CD14-positive monocyte (primary cell): ENCODE data around the gene IL3. TPM values are rescaled to one million over a fixed set of nuclear protein-coding genes. Genes with fewer than 3 reads are reported as not detected.

ENCODE experiments used
- DNase-seq, 3 donors: peaks; one replicate each; pipeline ENCODE4 v3.0.0-alpha.2; 2011 to 2022
- H2AFZ ChIP-seq: 2 replicates; pipeline ENCODE4 v1.6.0; 2012; ENCODE audit warnings: mild to moderate bottlenecking, low read depth, low read length, inconsistent platforms; ENCODE audit not compliant: insufficient read depth, poor library complexity, severe bottlenecking
- H3K27ac ChIP-seq, 2 donors: 1 replicate in 1 of 2; 2 replicates in 1 of 2; pipeline ENCODE4 v1.5.1; 2012 to 2013; ENCODE audit warnings: low read length in 2 of 2, control low read depth in 1 of 2, inconsistent platforms in 1 of 2, low read depth in 1 of 2, mild to moderate bottlenecking in 1 of 2
- H3K27me3 ChIP-seq, 2 donors: one replicate each; pipeline versions ENCODE4 v1.6.0 to v1.6.1; 2011 to 2013; ENCODE audit warnings: low read length in 2 of 2; ENCODE audit not compliant: control insufficient read depth in 2 of 2, insufficient read depth in 2 of 2
- H3K36me3 ChIP-seq, 2 donors: replicated peaks in 1 of 2; 1 replicate in 1 of 2; 2 replicates in 1 of 2; pipeline versions ENCODE4 v1.5.1 to v1.6.1; 2012 to 2013; ENCODE audit warnings: low read length in 2 of 2, control low read depth in 1 of 2, inconsistent platforms in 1 of 2, mild to moderate bottlenecking in 1 of 2; ENCODE audit not compliant: insufficient read depth in 2 of 2, control insufficient read depth in 1 of 2
- H3K4me1 ChIP-seq, 2 donors: 1 replicate in 1 of 2; 2 replicates in 1 of 2; pipeline versions ENCODE4 v1.5.1 to v1.6.1; 2012 to 2013; ENCODE audit warnings: low read length in 2 of 2, control low read depth in 1 of 2, inconsistent platforms in 1 of 2, mild to moderate bottlenecking in 1 of 2, moderate library complexity in 1 of 2; ENCODE audit not compliant: insufficient read depth in 2 of 2, control insufficient read depth in 1 of 2
- H3K4me2 ChIP-seq: replicated peaks from 2 replicates; pipeline ENCODE3; 2012; ENCODE audit warnings: low read length, moderate library complexity, mild to moderate bottlenecking; ENCODE audit not compliant: poor library complexity, severe bottlenecking; ENCODE audit errors: extremely low read depth
- H3K4me3 ChIP-seq, 3 experiments: fragments of 200-600 bp in 1 of 3; sonication (generic) in 1 of 3; replicated peaks in 1 of 3; 1 replicate in 2 of 3; 2 replicates in 1 of 3; pipeline ENCODE4 v1.5.1; 2011 to 2013; ENCODE audit warnings: low read length in 3 of 3, mild to moderate bottlenecking in 3 of 3, control low read depth in 2 of 3, low read depth in 2 of 3, inconsistent platforms in 1 of 3, moderate library complexity in 1 of 3
- H3K79me2 ChIP-seq: 2 replicates; pipeline ENCODE4 v1.6.0; 2012; ENCODE audit warnings: mild to moderate bottlenecking, control low read depth, inconsistent platforms, low read length, moderate library complexity; ENCODE audit not compliant: insufficient read depth
- H3K9ac ChIP-seq: 2 replicates; pipeline ENCODE4 v1.6.0; 2017; ENCODE audit warnings: low read length, mild to moderate bottlenecking; ENCODE audit not compliant: insufficient read depth, poor library complexity, severe bottlenecking
- H3K9me3 ChIP-seq, 2 donors: replicated peaks in 1 of 2; 1 replicate in 1 of 2; 2 replicates in 1 of 2; pipeline versions ENCODE4 v1.5.1 to v1.6.1; 2012 to 2013; ENCODE audit warnings: low read length in 2 of 2, control low read depth in 1 of 2; ENCODE audit not compliant: control insufficient read depth in 1 of 2, insufficient read depth in 1 of 2
- H4K20me1 ChIP-seq: 2 replicates; pipeline ENCODE4 v1.6.0; 2012; ENCODE audit warnings: mild to moderate bottlenecking, low read length, control low read depth, moderate library complexity; ENCODE audit not compliant: insufficient read depth
- H3K27ac Mint-ChIP-seq, 7 donors: one replicate each; pipeline ENCODE4 v1.8.0; 2020; ENCODE audit warnings: mild to moderate bottlenecking in 7 of 7, mixed read lengths in 7 of 7, moderate library complexity in 6 of 7, inconsistent platforms in 2 of 7
- H3K27me3 Mint-ChIP-seq, 3 donors: one replicate each; pipeline ENCODE4 v1.8.0; 2021 to 2022; ENCODE audit warnings: low read depth in 3 of 3, mild to moderate bottlenecking in 3 of 3, mixed read lengths in 3 of 3, moderate library complexity in 3 of 3, inconsistent platforms in 1 of 3
- H3K36me3 Mint-ChIP-seq, 2 donors: one replicate each; pipeline ENCODE4 v1.8.0; 2020; ENCODE audit warnings: mixed read lengths in 2 of 2, inconsistent platforms in 1 of 2, mild to moderate bottlenecking in 1 of 2
- H3K4me1 Mint-ChIP-seq: one replicate; pipeline ENCODE4 v1.8.0; 2020; ENCODE audit warnings: mild to moderate bottlenecking, mixed read lengths
- H3K4me3 Mint-ChIP-seq, 2 donors: one replicate each; pipeline ENCODE4 v1.8.0; 2020; ENCODE audit warnings: mild to moderate bottlenecking in 2 of 2, mixed read lengths in 2 of 2, moderate library complexity in 1 of 2
- H3K9me3 Mint-ChIP-seq, 7 donors: one replicate each; pipeline ENCODE4 v1.8.0; 2020 to 2022; ENCODE audit warnings: mixed read lengths in 7 of 7, mild to moderate bottlenecking in 6 of 7, moderate library complexity in 6 of 7, inconsistent platforms in 2 of 7
- CTCF ChIP-seq: fragments of 200-600 bp; IDR thresholded peaks from one replicate; pipeline ENCODE4 v1.8.0; 2022; ENCODE audit warnings: antibody characterized with exemption, mild to moderate bottlenecking
- WGBS: methylation state at CpG from one replicate; pipeline ENCODE4 v1.1.5; 2013; ENCODE audit warnings: missing lambda C conversion rate; ENCODE audit not compliant: insufficient coverage; 5-methylcytosine and 5-hydroxymethylcytosine counted together
- intact Hi-C, 2 donors: fragments of 100-400 bp; cut with micrococcal nuclease; formaldehyde crosslinking; loops; one replicate each; pipeline versions ENCODE4 v1.15.0 to v1.15.1; 2023
- polyA plus RNA-seq, 3 donors: library from polyadenylated mRNA; depleted of rRNA in 1 of 3; unstranded in 2 of 3; stranded (reverse) in 1 of 3; fragments of 300-500 nt in 2 of 3; fragments of >200 nt in 1 of 3; fragmentation: Illumina TruSeq in 2 of 3; gene quantifications; 1 replicate in 2 of 3; 2 replicates in 1 of 3; pipeline ENCODE4 v1.2.3, GENCODE V29; 2012 to 2021

IL3 gene
- polyA plus RNA-seq, 3 donors: not detected

DNA sequence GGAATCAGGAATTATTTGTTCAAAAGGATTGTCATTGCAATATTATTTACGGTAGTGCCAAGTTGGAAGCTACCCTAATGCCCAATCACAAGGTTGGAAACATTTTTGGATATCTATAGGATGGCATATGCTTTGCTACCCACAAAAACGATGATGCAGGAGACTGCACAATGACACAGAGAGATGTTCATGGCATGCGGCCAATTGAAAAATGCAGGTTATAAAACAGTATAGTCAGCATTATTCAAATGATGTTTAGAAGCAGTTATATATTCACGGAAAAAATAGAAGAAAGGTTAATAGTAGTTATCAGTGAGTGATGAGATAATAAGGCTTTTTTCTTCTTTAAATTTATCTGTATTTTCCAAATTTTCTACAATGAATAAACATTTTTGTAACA, 43.1 kb upstream of the IL3 start:
- Histone ChIP-seq H3K4me3 (no peak overlapping the region), H3K4me1 (no peaks in the 10 kb centered on the region), H4K20me1 (no peaks in the 10 kb centered on the region), H3K27me3 (peaks cover 12 to 48% of the 10 kb centered on the region in 2 donors), H3K27ac (no peak overlapping the region), H3K4me2 (no peak overlapping the region), H3K36me3 (no peaks in the 10 kb centered on the region), H2AFZ (no peak overlapping the region), H3K79me2 (no peaks in the 10 kb centered on the region), H3K9ac (no peak overlapping the region), H3K9me3 (peaks cover 0 to 4% of the 10 kb centered on the region in 2 donors)
- Mint-ChIP-seq H3K4me1 (peaks cover 3% of the 10 kb centered on the region), H3K27ac (no peak overlapping the region), H3K4me3 (no peak overlapping the region), H3K9me3 (peaks cover 0 to 7% (median 0%) of the 10 kb centered on the region in 7 donors), H3K27me3 (peaks cover 32 to 63% (median 35%) of the 10 kb centered on the region in 3 donors), H3K36me3 (peaks cover 0 to 2% of the 10 kb centered on the region in 2 donors)
- intact Hi-C loops: no loop called here
- TF ChIP-seq CTCF: no peak
- DNase-seq: no peak
- 11% methylated on average over 1 of the region's 4 CpGs for WGBS

GRCh38 chr5:132017738-132018625, 42.5 kb upstream of the IL3 start:
- H3K4me3 ChIP-seq: no peak overlapping the region
- H3K9me3 ChIP-seq: no peaks in the 10 kb centered on the region
- H2AFZ ChIP-seq: no peak overlapping the region
- peak in 1 of 3 donors; percentile 2 for DNase-seq
- H3K36me3 ChIP-seq: no peaks in the 10 kb centered on the region
- no peak for TF ChIP-seq CTCF
- H3K27me3 ChIP-seq: peaks cover 7 to 42% of the 10 kb centered on the region in 2 donors
- peak overlapping the region in 1 of 2 donors; percentile 9 for H3K4me3 Mint-ChIP-seq
- WGBS: 67% methylated on average over 3 of the region's 10 CpGs
- H3K9ac ChIP-seq: no peak overlapping the region
- no peaks in the 10 kb centered on the region for H3K4me1 ChIP-seq
- no peak overlapping the region for H3K4me2 ChIP-seq
- H3K79me2 ChIP-seq: no peaks in the 10 kb centered on the region
- H3K4me1 Mint-ChIP-seq: peaks cover 3% of the 10 kb centered on the region
- peaks cover 27 to 56% (median 30%) of the 10 kb centered on the region in 3 donors for H3K27me3 Mint-ChIP-seq
- intact Hi-C loops: no loop called here
- H3K27ac ChIP-seq: no peak overlapping the region
- peaks cover 0 to 3% (median 0%) of the 10 kb centered on the region in 7 donors for H3K9me3 Mint-ChIP-seq
- no peaks in the 10 kb centered on the region for H3K36me3 Mint-ChIP-seq
- H3K27ac Mint-ChIP-seq: no peak overlapping the region
- no peaks in the 10 kb centered on the region for H4K20me1 ChIP-seq
